Lower lobe of right lung (tissue), 2 donors: ENCODE data around the gene ERG. TPM values are rescaled to one million over a fixed set of nuclear protein-coding genes. Genes with fewer than 3 reads are reported as not detected.

Experiments used
- ATAC-seq, 2 donors: fragments of 200-7000 bp; cut with Tn5 transposase; one replicate each; pipeline ENCODE4 v1.9.1; 2020 to 2022; ENCODE audit warnings: mild to moderate bottlenecking in 2 of 2, moderate library complexity in 2 of 2
- DNase-seq: peaks from one replicate; pipeline ENCODE4 v3.0.0-alpha.2; 2020
- H3K27ac ChIP-seq: fragments of 200-600 bp; one replicate; pipeline ENCODE4 v1.8.0; 2022
- H3K27me3 ChIP-seq: fragments of 200-600 bp; one replicate; pipeline ENCODE4 v1.8.0; 2022; ENCODE audit warnings: low read depth
- H3K36me3 ChIP-seq: fragments of 200-600 bp; one replicate; pipeline ENCODE4 v1.8.0; 2022; ENCODE audit warnings: mild to moderate bottlenecking
- H3K4me1 ChIP-seq: fragments of 200-600 bp; one replicate; pipeline ENCODE4 v1.8.0; 2022
- H3K4me3 ChIP-seq: fragments of 200-600 bp; one replicate; pipeline ENCODE4 v1.8.0; 2022; ENCODE audit warnings: mild to moderate bottlenecking
- H3K9me3 ChIP-seq: fragments of 200-600 bp; one replicate; pipeline ENCODE4 v1.8.0; 2022
- intact Hi-C: fragments of 100-400 bp; cut with DNase I; formaldehyde crosslinking; loops from one replicate; pipeline ENCODE4 v1.11.0; 2022
- total RNA-seq: library from RNA; stranded (reverse); fragmentation: NEBNext Ultra II Directional; extraction: Animal tissue kit (Norgen Biotek cat#: 25700); gene quantifications from one replicate; pipeline ENCODE4 v1.2.1, GENCODE V29; 2021
- TF ChIP-seq, protein P1 (sequence below): fragments of 200-600 bp; IDR thresholded peaks from one replicate; pipeline ENCODE4 v1.8.0; 2022; ENCODE audit warnings: antibody characterized with exemption, mild to moderate bottlenecking
- donor health status: DM: no; HTN: yes; CAD: no; lungs with severe emphysema.

ERG gene
- total RNA-seq, 1 donor from 2014 or later: 38.0 TPM

GRCh38 chr21:38341546-38342012, 156.7 kb downstream of the ERG start:
- Histone ChIP-seq H3K9me3 (no peaks in the 10 kb centered on the region), H3K4me3 (no peak overlapping the region), H3K27ac (peak overlapping the region; percentile 54), H3K27me3 (no peaks in the 10 kb centered on the region), H3K36me3 (no peaks in the 10 kb centered on the region), H3K4me1 (peaks cover 17% of the 10 kb centered on the region)
- peak; percentile 42 to 44 for ATAC-seq
- no peak for DNase-seq
- TF ChIP-seq, protein P1, sequence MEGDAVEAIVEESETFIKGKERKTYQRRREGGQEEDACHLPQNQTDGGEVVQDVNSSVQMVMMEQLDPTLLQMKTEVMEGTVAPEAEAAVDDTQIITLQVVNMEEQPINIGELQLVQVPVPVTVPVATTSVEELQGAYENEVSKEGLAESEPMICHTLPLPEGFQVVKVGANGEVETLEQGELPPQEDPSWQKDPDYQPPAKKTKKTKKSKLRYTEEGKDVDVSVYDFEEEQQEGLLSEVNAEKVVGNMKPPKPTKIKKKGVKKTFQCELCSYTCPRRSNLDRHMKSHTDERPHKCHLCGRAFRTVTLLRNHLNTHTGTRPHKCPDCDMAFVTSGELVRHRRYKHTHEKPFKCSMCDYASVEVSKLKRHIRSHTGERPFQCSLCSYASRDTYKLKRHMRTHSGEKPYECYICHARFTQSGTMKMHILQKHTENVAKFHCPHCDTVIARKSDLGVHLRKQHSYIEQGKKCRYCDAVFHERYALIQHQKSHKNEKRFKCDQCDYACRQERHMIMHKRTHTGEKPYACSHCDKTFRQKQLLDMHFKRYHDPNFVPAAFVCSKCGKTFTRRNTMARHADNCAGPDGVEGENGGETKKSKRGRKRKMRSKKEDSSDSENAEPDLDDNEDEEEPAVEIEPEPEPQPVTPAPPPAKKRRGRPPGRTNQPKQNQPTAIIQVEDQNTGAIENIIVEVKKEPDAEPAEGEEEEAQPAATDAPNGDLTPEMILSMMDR: no peak
- intact Hi-C loops: no loop called here

DNA sequence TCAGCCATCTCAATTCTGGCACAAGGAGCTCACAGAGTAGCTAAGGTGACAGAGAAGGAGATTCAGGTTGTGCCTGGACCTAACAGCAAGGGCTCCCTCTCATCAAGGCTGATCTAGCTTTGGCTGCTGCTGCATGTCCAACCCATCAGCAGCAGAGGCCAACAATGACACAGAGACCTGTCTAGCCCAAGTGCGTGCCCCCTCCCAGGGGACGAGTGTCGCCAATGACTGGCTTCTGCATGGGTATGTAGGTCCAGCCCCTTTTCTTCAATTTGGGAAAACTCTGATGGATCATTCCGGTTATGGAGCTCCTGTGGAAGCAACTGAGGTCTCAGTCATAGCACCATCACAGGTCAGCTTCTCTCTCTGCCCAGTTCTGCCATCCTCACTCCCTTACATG, 158.1 kb downstream of the ERG start:
- Histone ChIP-seq H3K9me3 (no peaks in the 10 kb centered on the region), H3K4me1 (peaks cover 17% of the 10 kb centered on the region), H3K36me3 (no peaks in the 10 kb centered on the region), H3K27me3 (no peaks in the 10 kb centered on the region), H3K27ac (no peak overlapping the region), H3K4me3 (no peak overlapping the region)
- TF ChIP-seq, protein P1: no peak
- DNase-seq (no peak), ATAC-seq (no peak)
- intact Hi-C loops: no loop called here

DNA sequence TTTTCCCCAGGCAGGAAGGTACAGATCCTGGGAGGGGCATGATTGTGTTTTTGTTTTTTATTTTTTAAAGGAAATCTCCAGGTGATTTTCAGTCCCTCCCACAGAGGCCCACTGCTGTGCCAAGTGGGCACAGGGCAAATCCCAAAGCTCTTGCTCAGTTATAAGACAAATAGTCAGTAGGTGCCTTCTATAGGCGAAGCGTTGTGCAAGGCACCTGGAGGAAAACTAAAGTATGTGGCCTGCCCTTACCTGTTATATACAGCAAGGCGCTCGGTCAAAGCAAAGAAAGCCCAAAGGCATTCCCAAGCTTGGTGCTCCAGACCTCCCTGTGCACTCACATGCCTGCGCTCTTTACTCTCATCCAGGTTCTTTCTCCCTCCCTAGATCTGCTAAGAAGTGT, 160.5 kb downstream of the ERG start:
- intact Hi-C loops: no loop called here
- TF ChIP-seq, protein P1: no peak
- Histone ChIP-seq H3K27ac (no peak overlapping the region), H3K4me1 (peaks cover 5% of the 10 kb centered on the region), H3K9me3 (no peaks in the 10 kb centered on the region), H3K4me3 (no peak overlapping the region), H3K36me3 (no peaks in the 10 kb centered on the region), H3K27me3 (no peaks in the 10 kb centered on the region)
- DNase-seq: no peak
- ATAC-seq: no peak

GRCh38 chr21:38334866-38335265, 163.4 kb downstream of the ERG start:
- intact Hi-C loops: no loop called here
- no peak for ATAC-seq

DNA sequence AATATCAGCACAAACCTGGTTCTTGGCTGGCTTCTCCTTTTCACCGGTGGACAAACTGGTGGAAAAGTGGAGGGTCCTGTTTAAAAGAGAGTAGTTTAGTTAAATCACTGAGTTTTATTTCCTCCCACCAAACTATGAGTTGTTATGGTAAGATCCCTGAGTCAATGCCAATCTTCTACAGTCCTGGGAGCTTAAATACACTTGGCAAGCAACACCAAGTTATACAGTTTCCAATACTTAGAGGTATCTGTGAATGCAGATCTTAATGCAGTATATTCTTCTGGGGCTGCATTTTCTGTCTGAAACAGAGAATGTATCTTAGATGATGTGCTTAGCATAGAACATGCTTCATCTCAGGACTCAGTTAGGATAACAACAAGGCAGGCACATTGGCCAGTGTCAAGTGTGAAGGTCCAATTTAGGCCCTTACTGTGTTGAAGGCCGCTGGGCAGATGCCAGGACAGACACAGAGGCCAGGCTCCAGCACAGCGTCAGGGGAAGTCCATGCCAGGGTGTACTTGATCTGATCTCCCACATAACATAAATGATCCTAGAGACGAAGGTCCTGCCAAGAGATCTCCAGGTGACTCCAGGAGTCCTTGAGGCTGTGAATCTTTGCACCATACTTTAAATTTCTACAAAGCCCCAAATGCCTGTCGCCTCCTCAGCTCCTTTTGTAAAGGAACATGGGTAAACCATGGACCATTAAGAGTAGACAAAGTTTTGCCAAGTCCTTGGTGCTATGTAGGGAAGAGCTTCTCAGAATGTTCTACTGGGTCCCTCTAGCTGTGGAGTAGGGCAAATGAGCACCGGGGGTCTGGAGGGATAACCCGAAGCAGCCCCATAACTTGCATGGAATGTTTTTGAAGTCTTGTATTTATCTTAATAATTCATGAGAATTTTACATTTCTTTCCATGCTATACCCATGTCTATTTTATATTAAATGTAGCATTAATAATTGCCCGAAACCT, 164.7 kb downstream of the ERG start:
- no peaks in the 10 kb centered on the region for H3K36me3 ChIP-seq
- H3K9me3 ChIP-seq: no peaks in the 10 kb centered on the region
- no peaks in the 10 kb centered on the region for H3K4me1 ChIP-seq
- no peak overlapping the region for H3K4me3 ChIP-seq
- TF ChIP-seq, protein P1: peak; percentile 20
- no peak overlapping the region for H3K27ac ChIP-seq
- H3K27me3 ChIP-seq: no peaks in the 10 kb centered on the region
- DNase-seq: no peak
- intact Hi-C loops: no loop called here
- ATAC-seq: no peak

More at GRCh38 chr21:38334866-38335265, 163.4 kb downstream of the ERG start:
- no peaks in the 10 kb centered on the region for H3K9me3 ChIP-seq
- no peak overlapping the region for H3K4me3 ChIP-seq
- TF ChIP-seq, protein P1: no peak
- no peaks in the 10 kb centered on the region for H3K36me3 ChIP-seq
- DNase-seq: no peak
- H3K27me3 ChIP-seq: no peaks in the 10 kb centered on the region
- no peaks in the 10 kb centered on the region for H3K4me1 ChIP-seq
- H3K27ac ChIP-seq: no peak overlapping the region
